A673 (cell line): ENCODE measurements around the gene DUS1L. TPM values are rescaled to one million over a fixed set of nuclear protein-coding genes. Genes with fewer than 3 reads are reported as not detected.

Experiments used
- BruUV-seq: library from RNA; stranded (reverse); fragments of 400-500 nt; replicated peaks from 2 replicates; lab custom pipeline; 2021; lab: Mats Ljungman, UMichigan
- CTCF ChIA-PET: fragments of 300-600 bp; sonication (Branson Sonifier 250); formaldehyde crosslinking; loops from one replicate; lab custom pipeline; 2022; ENCODE audit warnings: antibody characterized with exemption; lab: Charles Lee
- POLR2A ChIA-PET: fragments of 300-600 bp; sonication (Branson Sonifier 250); formaldehyde crosslinking; loops from one replicate; lab custom pipeline; 2022; ENCODE audit warnings: antibody characterized with exemption; ENCODE audit not compliant: low non-redundant PET; lab: Charles Lee
- DNase-seq: peaks from one replicate; pipeline ENCODE4 v3.0.0-alpha.2; 2015; ENCODE audit warnings: low spot score
- H3K27ac ChIP-seq: fragments of 200-600 bp; sonication (generic); 2 replicates; pipeline ENCODE4 v1.5.1; 2016; ENCODE audit warnings: mixed run types, low read depth, mild to moderate bottlenecking, mixed read lengths, antibody characterized with exemption, low read length; ENCODE audit not compliant: poor library complexity, severe bottlenecking
- H3K27me3 ChIP-seq: fragments of 200-600 bp; sonication (generic); replicated peaks from 2 replicates; pipeline ENCODE4 v1.6.1; 2017; ENCODE audit warnings: mixed run types, low read depth, mild to moderate bottlenecking, mixed read lengths, antibody characterized with exemption, low read length; ENCODE audit not compliant: insufficient read depth, poor library complexity
- H3K36me3 ChIP-seq: fragments of 200-600 bp; sonication (generic); 2 replicates; pipeline ENCODE4 v1.6.1; 2016; ENCODE audit warnings: mixed run types, mild to moderate bottlenecking, mixed read lengths, antibody characterized with exemption, low read length; ENCODE audit not compliant: insufficient read depth, poor library complexity, severe bottlenecking
- H3K4me1 ChIP-seq: fragments of 200-600 bp; sonication (generic); 2 replicates; pipeline ENCODE4 v1.6.1; 2017; ENCODE audit warnings: mixed run types, mild to moderate bottlenecking, mixed read lengths, antibody characterized with exemption, low read length; ENCODE audit not compliant: insufficient read depth, poor library complexity, severe bottlenecking
- H3K4me3 ChIP-seq: fragments of 200-600 bp; sonication (generic); 2 replicates; pipeline ENCODE4 v1.5.1; 2016; ENCODE audit warnings: low read depth, mixed run types, mild to moderate bottlenecking, mixed read lengths, low read length; ENCODE audit not compliant: poor library complexity, severe bottlenecking
- H3K9me3 ChIP-seq: fragments of 200-600 bp; sonication (generic); 2 replicates; pipeline ENCODE4 v1.6.1; 2016; ENCODE audit warnings: mixed run types, low read depth, mild to moderate bottlenecking, mixed read lengths, antibody characterized with exemption, low read length; ENCODE audit not compliant: poor library complexity, severe bottlenecking
- EZH2 ChIP-seq: fragments of 200-600 bp; sonication (generic); IDR thresholded peaks from 2 replicates; pipeline ENCODE4 v1.6.1; 2017; ENCODE audit warnings: borderline replicate concordance, low read depth, mild to moderate bottlenecking, mixed read lengths, antibody characterized with exemption, low read length; ENCODE audit not compliant: poor library complexity, severe bottlenecking
- intact Hi-C: fragments of 100-400 bp; cut with micrococcal nuclease; formaldehyde crosslinking; loops from one replicate; pipeline ENCODE4 v1.10.0; 2022; ENCODE audit not compliant: unreplicated experiment
- total RNA-seq: library from RNA; stranded (reverse); gene quantifications from 2 replicates; pipeline ENCODE4 v1.2.3, GENCODE V29; 2021
- TF ChIP-seq, protein P1 (sequence below): fragments of 300-800, 200-600 bp; sonication (generic); conservative IDR thresholded peaks from 2 replicates; pipeline ENCODE4 v1.5.1; 2017; ENCODE audit warnings: low read depth, mild to moderate bottlenecking, antibody characterized with exemption, low read length, moderate library complexity, mixed read lengths

The DUS1L gene
- total RNA-seq, 1 experiment from 2014 or later: 143 TPM

- H3K9me3 ChIP-seq: no peaks in the 10 kb centered on the region
- H3K4me3 ChIP-seq: peak within 1 kb of the TSS; percentile 99
- BruUV-seq: no TSS peak
- peak; percentile 98 for DNase-seq
- H3K4me1 ChIP-seq: peaks cover 22% of the 10 kb centered on the region
- no peaks in the 10 kb centered on the region for H3K27me3 ChIP-seq
- ChIA-PET CTCF (no interaction called here), POLR2A (interaction anchor here (0.6 kb wide), 2 partner anchors 61 to 408 kb away, joined by 3 to 6 read pairs; partner anchors contain the start of gene DCXR)
- peak within 1 kb of the TSS; percentile 99 for H3K27ac ChIP-seq
- intact Hi-C loops: loop anchor here (5.0 kb wide), 1 partner anchor 61 kb away; the partner anchor contains the start of gene DCXR
- no peak for TF ChIP-seq EZH2
- TF ChIP-seq, protein P1, sequence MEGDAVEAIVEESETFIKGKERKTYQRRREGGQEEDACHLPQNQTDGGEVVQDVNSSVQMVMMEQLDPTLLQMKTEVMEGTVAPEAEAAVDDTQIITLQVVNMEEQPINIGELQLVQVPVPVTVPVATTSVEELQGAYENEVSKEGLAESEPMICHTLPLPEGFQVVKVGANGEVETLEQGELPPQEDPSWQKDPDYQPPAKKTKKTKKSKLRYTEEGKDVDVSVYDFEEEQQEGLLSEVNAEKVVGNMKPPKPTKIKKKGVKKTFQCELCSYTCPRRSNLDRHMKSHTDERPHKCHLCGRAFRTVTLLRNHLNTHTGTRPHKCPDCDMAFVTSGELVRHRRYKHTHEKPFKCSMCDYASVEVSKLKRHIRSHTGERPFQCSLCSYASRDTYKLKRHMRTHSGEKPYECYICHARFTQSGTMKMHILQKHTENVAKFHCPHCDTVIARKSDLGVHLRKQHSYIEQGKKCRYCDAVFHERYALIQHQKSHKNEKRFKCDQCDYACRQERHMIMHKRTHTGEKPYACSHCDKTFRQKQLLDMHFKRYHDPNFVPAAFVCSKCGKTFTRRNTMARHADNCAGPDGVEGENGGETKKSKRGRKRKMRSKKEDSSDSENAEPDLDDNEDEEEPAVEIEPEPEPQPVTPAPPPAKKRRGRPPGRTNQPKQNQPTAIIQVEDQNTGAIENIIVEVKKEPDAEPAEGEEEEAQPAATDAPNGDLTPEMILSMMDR: peak; percentile 44; the same call in 1 of the 2 replicates
- H3K36me3 ChIP-seq: peaks cover 34% of the 10 kb centered on the region
Measured at GRCh38 chr17:82098169-82098938, 32.8 kb upstream of the DUS1L start, which contains the start of gene FASN. FASN (minus strand) TSS chr17:82098236; CDS start chr17:82096445, 1,791 bp downstream.

GRCh38 chr17:82097919-82098168 is 32.2 kb upstream of the DUS1L start:
- H3K4me1 ChIP-seq: peaks cover 22% of the 10 kb centered on the region
- CTCF ChIA-PET: no interaction called here
- DNase-seq: no peak
- POLR2A ChIA-PET: interaction anchor here (0.6 kb wide), 1 partner anchor 409 kb away, joined by 6 read pairs; no protein-coding TSS in a partner anchor
- H3K4me3 ChIP-seq: peak overlapping the region; percentile 99
- no peaks in the 10 kb centered on the region for H3K9me3 ChIP-seq
- H3K36me3 ChIP-seq: peaks cover 39% of the 10 kb centered on the region
- TF ChIP-seq EZH2: no peak
- TF ChIP-seq, protein P1: no peak
- no peaks in the 10 kb centered on the region for H3K27me3 ChIP-seq
- H3K27ac ChIP-seq: peak overlapping the region; percentile 99
- no TSS peak for BruUV-seq
- intact Hi-C loops: loop anchor here (5.0 kb wide), 1 partner anchor 61 kb away; the partner anchor contains the start of gene DCXR

DNA sequence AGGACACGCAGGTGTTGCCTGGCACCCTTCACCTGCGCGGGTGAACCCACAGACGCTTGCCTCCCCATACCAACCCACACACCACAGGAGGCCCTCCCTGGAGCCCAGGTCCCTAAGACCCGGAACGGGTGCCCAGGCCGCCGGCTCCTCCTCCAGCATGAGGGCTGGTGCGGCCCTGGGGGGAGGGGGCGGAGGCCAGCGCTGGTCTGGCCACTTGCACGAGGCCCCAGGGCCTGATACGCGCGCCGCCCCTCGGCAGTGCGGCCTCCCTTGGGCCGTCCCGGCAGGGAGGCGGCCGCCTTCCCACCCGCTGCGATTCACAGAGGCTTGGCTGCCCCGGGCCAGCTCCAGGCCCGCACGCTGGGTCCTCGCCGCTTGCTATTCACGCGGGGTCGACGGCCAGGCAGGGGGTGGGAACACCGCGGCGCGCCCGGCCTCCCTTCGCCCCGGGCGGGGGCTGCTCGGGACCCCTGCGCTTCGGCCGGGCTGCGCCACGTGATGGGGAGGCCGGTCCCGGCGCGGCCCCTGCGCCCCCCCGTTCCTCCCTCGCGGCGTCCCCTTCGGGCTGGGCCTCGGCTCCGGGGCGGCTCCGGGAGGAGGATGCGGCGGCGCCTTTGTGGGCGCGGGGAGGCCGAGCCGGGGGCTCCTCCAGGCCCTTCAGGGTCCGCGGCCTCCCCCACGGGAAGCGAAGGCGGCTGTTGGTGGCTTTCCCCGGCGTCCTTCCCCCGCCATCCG is 31.7 kb upstream of the DUS1L start:
- Histone ChIP-seq H3K9me3 (no peaks in the 10 kb centered on the region), H3K4me3 (peak overlapping the region; percentile 99), H3K27me3 (no peaks in the 10 kb centered on the region), H3K36me3 (peaks cover 44% of the 10 kb centered on the region), H3K27ac (peak overlapping the region; percentile 99), H3K4me1 (peaks cover 22% of the 10 kb centered on the region)
- ChIA-PET CTCF (no interaction called here), POLR2A (interaction anchor here (0.6 kb wide), 1 partner anchor 409 kb away, joined by 6 read pairs; no protein-coding TSS in a partner anchor)
- no peak for TF ChIP-seq EZH2
- TF ChIP-seq, protein P1: no peak
- intact Hi-C loops: loop anchor here (5.0 kb wide), 1 partner anchor 60 kb away; the partner anchor contains the start of gene DCXR
- TSS peak; percentile 48 for BruUV-seq
- DNase-seq: no peak
